GM18502 (cell line): ENCODE data around the gene ATRN.
"Not testable (repeated sequence)": the region's sequence is repeated elsewhere in the genome, so short reads cannot be mapped to it uniquely, and the experiment has no call there.

Source experiments
- ATAC-seq: cut with Tn5 transposase; IDR thresholded peaks from one replicate; pipeline ENCODE4 v1.9.1; 2021; ENCODE audit warnings: mild to moderate bottlenecking; ENCODE audit not compliant: unreplicated experiment, poor library complexity

Gene ATRN

DNA sequence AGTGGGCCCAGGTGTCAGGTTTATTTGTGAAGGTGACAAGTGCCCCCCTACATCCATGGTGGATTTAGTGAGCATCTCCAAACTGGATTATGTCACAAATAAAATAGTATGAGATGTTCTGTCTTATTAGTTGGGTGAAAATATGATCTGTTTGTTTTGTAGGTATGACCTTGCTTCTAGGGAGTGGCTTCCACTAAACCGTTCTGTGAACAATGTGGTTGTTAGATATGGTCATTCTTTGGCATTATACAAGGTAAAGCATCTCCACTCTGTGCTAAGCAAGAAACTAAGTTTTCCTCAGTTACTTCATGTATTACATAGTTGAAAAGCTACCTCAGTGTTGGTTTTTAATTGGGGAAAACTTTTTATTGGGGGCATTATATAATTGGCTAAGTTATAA lies 88.4 kb downstream of the ATRN start:
- ATAC-seq = no peak

DNA sequence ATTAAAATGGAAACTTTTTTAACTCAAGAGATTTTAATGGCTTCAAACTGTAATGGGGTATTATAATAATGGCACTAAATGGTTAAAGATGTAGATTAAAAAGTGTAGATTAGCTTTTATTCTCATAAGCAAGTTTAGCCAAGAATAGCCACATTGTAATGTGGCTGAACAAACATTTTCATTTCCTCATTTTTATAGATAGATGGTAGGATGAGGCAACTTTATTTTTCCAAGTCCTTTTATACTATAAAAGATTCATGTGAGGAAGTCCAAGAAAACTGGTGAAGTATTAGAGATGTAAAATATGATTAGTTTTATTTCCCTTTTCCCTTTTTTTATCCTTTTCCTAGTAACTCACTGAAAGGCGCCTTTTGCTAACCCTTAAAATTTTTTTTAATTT lies 88.8 kb downstream of the ATRN start:
- ATAC-seq = no peak

DNA sequence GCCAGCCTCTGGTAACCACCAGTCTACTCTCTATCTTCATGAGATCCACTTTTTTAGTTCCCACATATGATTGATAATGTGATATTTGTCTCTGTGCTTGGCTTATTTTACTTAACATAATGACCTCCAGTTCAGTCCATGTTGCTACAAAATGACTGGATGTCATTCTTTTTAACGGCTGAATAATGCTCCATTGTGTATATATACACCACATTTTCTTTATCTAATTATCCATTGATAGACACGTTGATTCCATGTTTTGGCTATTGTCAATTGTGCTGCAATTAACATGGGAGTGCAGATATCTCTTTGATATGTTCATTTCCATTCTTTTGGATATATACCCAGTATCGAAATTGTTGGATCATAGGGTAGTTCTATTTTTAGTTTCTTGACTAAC lies 89.3 kb downstream of the ATRN start:
- no peak for ATAC-seq

DNA sequence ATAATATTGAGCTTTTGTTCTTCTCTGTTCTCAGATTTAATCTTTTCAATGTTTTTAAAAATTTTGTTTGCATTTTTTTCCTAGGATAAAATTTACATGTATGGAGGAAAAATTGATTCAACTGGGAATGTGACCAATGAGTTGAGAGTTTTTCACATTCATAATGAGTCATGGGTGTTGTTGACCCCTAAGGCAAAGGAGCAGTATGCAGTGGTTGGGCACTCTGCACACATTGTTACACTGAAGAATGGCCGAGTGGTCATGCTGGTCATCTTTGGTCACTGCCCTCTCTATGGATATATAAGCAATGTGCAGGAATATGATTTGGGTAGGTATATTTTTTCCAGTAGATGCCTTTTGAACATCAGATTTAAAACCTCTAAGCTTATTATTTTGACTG lies 89.8 kb downstream of the ATRN start:
- no peak for ATAC-seq

DNA sequence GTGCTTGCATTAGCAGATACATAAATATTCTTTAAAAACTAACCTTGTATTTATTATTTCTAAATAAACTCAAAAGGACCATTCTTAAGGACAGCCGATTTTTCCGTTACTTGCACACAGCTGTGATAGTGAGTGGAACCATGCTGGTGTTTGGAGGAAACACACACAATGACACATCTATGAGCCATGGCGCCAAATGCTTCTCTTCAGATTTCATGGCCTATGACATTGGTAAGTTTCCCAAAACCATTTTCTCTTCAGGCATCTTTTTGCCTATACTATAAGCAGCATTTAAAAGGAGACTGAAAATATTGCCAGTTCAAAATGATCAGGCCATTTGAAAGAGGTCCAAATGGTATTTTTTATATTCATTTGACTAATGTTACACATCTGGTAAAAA lies 92.3 kb downstream of the ATRN start:
- ATAC-seq = no peak

DNA sequence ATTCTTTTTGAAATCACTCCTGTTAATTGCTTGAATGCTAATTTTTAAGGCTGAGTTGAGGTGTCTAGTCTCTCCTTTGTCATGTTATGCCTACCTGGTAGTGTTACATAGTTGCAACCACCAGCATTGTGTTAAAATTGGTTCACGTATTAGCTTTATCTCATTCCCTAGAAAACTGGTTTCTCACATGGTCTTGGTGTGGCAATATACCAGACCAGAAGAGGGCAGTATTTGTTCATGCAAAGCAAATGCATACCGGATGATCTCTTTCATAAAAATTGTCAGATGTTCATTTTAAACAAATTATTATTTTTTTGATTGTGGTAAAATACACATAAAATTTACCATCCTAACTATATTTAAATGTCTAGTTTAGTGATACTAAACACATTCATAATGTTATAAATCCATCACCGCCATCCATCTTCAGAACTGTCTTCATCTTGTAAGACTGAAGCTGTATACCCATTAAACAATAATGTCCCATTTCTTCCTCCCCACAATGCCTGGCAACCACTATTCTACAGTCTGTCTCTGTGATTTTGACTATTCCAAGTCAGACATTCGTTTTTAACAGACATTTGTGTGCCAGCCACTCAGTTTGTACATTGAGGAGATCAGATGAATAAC lies 92.8 kb downstream of the ATRN start:
- ATAC-seq = no peak

DNA sequence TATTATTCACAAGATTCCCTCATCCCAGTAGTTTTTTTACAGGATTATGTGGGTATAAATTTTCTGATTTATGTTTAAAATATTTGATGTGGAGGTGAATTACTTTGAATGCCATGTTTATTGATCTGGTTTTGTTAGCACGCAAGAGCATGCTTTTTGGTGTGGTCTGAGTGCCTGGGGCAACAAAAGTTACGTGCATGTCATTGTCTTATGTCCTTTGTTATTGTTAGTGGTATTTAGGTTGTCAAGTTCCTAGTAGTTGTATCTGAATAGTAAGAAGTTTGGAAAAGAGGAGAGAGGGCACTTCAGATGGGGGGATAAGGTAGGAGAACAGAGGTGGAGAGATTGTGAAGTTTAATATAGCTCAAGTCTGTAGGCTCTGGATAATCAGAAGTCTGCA lies 95.0 kb downstream of the ATRN start:
- ATAC-seq = no peak

DNA sequence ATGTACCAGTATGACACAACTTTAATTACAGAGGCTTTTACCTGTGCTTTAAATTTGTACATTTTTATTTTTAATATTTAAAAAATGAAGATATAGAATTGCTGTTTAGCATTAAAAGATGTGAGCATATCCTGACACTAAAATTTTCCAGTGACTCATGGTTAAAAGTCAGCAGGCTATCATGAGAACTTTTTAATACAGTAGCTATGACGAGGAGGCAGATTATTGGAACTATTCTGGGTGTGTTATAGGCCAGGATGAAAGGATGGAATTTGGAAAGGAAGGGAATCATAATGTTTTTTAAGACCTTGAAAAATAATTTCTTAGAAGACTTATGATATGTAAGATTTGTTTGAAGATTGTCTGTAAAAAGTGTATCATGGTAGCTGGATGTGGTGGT lies 101.3 kb downstream of the ATRN start:
- ATAC-seq = no peak

DNA sequence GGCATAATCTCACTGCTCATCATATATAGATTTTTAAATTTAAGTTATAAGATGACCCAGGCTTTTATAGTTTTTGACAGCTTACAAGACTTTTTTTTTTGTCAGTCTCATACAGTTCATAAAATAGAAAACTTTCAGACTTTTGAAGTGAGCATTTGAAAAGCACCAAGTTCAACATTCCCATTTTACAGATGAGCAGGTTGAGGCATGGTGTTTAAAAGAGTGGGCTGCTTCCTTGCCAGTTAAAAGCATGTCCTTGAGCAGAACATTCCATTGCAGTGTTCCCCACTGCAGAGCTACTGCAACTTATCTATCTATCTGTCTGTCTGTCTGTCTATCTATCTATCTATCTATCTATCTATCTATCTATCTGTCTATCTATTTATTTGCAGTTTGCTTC lies 105.5 kb downstream of the ATRN start:
- ATAC-seq = no peak

DNA sequence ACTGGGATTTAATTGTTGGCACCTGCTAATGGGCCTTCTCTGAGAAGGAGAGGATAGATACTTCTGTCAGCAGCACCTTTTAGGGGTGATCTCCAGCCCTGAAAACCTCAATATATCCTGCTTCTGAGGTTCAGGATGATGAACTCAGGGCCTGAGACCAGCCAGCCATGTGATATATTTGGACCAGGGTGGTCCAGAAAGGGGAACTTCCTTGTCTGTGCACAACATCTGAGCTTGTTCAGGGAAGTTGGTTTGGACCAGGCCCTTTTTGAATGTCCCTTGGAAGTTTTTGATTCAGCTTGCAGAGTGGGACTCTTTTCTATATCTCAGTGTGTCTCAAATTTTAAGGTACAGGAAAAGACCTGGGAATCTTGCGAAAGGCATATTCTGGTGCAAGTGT lies 106.5 kb downstream of the ATRN start:
- ATAC-seq = no peak

DNA sequence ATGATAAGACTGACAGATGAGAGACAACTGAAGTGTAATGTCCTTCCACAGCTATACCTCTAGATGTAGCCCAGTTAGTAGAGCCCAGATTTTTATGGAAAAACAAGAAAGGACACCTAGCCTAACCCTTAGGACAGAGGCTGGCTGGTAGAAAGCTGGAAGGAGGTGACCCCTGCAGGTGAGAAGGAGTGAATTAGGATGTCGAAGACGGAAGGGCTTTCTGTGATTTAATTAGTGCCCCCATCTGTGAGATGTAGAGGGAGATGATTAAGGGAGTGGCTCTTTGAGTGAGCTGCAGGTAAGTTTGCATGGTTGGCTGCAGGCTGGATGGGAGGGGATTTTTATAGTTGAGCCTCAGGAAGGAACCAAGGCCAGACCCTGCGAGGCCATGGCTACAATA lies 109.6 kb downstream of the ATRN start:
- ATAC-seq = no peak

DNA sequence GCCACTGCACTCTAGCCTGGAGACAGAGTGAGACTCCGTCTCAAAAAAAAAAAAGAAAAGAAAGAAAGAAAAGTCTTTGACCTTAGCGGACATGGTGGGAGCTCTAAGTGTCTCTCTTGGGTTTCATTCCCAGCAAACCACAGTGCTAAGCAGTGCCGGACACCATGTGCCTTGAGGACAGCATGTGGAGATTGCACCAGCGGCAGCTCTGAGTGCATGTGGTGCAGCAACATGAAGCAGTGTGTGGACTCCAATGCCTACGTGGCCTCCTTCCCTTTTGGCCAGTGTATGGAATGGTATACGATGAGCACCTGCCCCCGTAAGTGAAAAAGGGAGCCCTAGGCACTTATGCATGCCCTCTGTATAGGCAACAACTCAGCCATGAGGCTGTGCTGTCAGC lies 112.9 kb downstream of the ATRN start:
- ATAC-seq = no peak

DNA sequence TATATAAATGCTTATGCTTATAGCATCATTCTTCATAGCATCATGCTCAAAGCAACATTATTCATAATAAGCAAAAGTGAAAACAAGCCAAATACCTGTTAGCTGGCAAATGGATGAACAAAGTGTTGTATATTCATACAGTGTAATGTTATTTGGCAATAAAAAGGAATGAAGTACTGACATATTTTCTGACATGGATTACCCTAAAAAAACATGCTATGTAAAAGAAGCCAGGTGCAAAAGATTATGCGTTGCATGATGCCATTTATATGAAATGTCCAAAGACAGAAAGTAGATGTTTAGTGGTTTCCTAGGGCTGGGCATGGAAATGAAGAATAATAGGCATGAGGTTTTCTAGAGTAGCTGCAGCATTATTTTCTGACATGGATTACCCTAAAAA lies 115.3 kb downstream of the ATRN start:
- ATAC-seq = no peak

DNA sequence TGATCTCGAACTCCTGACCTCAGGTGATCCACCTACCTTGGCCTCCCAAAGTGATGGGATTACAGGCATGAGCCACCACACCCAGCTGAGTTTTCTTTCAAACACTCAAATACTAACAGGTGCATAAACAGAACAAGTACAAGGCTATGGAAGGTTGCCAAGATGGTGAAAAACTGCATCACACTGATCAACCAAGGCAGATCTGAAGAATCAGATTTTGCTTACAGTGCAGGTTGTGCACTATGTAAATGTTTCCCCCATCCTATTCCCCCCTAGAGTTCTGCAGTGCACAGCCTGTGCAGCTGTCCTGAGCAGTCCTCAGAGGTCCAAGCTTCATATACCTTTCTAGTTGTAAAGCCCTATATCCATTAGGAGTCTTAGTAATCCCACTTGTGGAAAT lies 119.3 kb downstream of the ATRN start:
- no peak for ATAC-seq

DNA sequence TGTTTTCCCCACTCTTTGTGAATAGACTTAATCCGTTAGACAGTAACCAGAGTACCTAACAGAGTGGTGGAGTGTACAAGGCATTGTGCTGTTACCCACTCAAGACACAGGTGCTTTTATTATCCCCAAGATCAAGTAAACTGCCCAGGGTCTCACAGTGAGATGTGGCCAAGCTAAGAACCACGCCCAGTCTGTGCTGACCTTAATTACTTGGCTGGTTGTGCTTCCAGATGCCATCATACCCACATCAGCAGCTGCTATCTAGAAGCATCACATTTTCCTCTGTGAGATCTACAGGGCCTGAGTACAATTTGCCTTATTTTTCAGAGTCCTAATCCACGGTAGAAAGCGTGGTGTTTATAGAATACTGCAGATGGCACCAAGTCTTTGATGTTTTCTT lies 122.1 kb downstream of the ATRN start:
- no peak for ATAC-seq

DNA sequence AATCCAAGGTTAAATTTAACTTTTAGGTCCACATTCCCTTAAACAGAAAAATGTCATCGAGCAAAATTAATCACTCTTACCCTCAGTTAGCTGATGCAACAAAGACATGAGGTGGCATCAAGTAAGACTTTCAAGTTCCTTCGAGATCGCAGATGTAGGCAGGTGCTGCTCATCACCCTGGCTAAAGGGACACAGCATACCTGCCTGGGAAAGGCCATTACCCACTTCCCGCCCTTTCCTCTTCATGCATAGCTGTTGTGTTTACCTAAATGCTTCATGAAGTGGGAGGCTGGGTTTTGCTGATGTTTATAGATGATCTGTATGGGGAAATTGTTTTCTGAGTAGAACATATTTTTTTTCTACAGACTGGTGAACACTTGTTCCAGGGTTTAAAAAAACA lies 124.7 kb downstream of the ATRN start:
- no peak for ATAC-seq

DNA sequence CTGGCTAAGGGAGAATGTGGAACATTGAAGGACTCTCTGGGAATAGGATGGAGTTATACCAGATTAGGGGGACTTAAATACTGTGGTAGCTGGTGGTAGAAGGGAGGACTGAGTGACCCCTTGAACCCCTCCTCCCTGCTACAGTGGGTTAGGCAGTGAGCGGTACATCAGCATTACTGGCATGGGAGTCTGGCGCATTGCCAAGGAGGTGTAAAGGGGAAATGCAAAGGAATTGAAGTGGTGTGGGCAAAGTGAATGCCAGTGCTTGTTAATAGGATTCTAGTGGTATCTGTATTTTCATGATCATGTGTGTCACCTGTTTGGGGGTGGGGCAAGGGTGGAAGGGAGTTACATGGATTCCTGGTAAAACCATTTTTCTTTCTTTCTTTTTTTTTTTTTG lies 132.3 kb downstream of the ATRN start:
- ATAC-seq = no peak

DNA sequence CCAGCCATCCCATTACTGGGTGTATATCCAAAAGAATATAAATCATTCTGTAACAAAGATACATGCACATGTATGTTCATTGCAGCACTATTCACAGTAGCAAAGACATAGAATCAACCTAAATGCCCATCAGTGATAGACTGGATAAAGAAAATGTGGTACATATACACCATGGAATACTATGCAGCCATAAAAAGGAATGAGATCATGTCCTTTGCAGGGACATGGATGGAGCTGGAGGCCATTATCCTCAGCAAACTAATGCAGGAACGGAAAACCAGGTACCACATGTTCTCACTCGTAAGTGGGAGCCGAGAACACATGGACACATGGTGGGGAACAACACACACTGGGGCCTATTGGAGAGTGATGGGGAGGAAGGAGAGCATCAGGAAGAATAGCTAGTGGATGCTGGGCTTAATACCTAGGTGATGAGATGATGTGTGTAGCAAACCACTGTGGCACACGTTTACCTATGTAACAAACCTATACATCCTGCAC lies 134.6 kb downstream of the ATRN start:
- not testable (repeated sequence) for ATAC-seq

DNA sequence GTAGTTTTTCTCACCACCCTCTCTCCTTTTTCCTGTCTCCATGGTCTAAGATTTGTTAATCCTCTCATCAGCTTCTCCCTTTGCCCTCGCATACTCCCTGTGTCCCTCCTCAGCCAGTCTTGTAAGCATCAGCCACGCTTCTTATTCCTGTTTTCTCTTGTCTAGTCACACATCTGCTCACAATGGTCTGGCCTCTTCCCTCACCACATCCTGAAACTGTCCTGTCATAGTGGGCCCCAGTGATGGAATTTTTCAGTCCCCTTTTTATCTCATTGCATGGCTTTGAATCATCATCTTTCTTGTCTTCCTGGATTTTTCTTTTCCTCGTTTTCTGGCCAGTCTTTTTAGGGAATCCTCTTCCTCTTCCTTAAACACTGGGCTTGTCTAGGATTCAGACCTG lies 135.2 kb downstream of the ATRN start:
- no peak for ATAC-seq

DNA sequence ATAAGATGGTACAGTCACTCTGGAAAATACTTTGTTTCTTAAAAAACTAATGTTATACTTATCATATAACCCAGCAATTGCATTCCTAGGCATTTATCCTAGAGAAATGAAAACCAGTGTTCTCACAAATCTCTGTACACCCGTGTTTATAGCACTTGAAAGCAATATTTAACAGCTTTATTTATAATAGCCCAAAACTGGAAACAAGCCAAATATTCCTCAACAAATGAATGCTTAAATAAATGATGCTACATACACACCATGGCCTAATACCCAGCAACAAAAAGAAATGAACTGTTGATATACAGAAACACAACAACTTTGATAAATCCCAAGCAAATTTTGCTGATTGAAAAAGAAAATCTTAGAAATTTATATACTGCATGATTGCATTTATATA lies 141.1 kb downstream of the ATRN start:
- no peak for ATAC-seq

DNA sequence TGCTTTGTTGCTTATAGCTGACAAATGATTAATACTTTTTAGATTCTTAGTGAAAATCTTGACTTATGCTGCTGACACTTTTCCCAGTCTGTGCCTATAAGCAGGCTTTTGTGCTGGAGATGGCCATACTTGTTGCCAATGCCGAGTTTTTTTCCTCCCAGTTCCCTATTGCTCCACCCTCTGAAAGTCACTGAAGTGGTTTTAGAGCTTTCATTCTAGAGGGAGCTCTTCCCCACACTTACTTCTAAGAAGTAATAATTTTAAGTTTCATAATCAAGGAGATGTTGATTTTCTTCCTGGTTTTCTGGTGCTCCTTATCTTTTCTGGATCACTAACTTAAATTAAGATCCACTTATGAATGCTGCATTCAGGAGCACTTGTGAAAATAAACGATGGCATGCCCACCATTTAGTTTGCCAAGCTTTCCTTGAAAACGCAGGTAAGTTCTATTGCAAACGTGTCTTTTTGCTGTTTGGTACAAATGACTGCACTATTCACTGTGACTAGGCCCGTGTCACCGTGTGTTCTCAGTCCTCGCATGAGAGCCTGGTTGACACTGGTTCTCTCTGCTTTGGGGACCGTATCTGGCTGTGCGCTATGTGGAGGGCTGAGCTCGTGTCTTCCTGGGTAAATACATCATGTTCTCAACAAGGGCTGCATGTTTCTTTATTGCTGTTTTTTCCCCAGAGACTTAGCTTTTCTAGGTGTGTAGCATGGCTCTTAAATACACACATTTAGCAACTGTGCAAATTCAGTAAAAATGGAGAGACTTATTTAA lies 142.2 kb downstream of the ATRN start:
- no peak for ATAC-seq

DNA sequence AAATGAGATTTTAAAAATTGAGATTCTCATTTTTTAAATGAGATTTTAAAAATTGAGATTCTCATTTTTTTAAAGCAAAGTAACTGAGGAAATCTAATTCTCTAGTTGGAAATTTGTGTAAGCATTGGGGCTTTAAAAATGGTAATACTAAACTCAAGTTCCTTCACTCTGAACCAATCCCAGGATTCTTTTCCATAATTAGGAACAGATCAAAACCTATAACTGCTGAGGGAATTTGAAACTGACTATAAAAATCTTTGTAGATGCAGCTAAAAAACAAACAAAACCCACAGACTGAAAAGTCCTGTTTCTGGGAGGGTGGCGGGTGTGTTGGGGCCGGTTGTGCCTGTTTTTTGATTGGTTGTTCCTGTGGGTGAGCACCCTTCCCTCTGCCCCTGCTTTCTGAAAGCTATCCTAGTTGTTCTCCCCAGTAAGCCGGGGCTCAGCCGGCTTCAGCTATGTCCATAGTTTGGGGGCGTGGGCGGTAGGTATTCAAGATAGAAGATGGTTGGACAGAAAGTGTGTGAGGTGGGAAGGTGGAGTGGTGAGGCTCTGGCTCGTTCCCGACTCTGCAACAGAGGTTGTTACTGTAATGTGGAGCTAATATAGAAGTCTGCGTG lies 143.1 kb downstream of the ATRN start:
- ATAC-seq = no peak
